Activated T-helper 2 cell treated with anti-CD3 and anti-CD28 coated beads, Interferon-gamma antibody, Interleukin-2, Interleukin-4, amounts not matched to agents 10 μg/mL and 5 μg/mL and 100 μg/mL, durations not matched to agents 14 hours and 24 hours and 36 hours (primary cell): Measurements from ENCODE around the gene TNS3. TPM values are rescaled to one million over a fixed set of nuclear protein-coding genes. Genes with fewer than 3 reads are reported as not detected.
A peak's percentile ranks its signal among the peaks of the same experiment; 100 is the strongest.

ENCODE experiments used
- DNase-seq: peaks from one replicate; pipeline ENCODE4 v3.0.0; 2021; ENCODE audit warnings: low spot score
- H3K27ac Mint-ChIP-seq: one replicate; pipeline ENCODE4 v1.8.0; 2021; ENCODE audit warnings: mixed read lengths
- H3K27me3 Mint-ChIP-seq: one replicate; pipeline ENCODE4 v1.8.0; 2021; ENCODE audit warnings: low read depth, mixed read lengths
- H3K36me3 Mint-ChIP-seq: one replicate; pipeline ENCODE4 v1.8.0; 2021; ENCODE audit warnings: low read depth, mixed read lengths
- H3K4me1 Mint-ChIP-seq: one replicate; pipeline ENCODE4 v1.8.0; 2021; ENCODE audit warnings: low read depth, mixed read lengths
- H3K4me3 Mint-ChIP-seq: one replicate; pipeline ENCODE4 v1.8.0; 2021; ENCODE audit warnings: low read depth, mild to moderate bottlenecking, moderate library complexity, mixed read lengths
- H3K9me3 Mint-ChIP-seq: one replicate; pipeline ENCODE4 v1.8.0; 2021; ENCODE audit warnings: mixed read lengths
- intact Hi-C: fragments of 100-400 bp; cut with micrococcal nuclease; formaldehyde crosslinking; loops from one replicate; pipeline ENCODE4 v1.15.1; 2023
- total RNA-seq: library from RNA; stranded (reverse); gene quantifications from 2 replicates; pipeline ENCODE4 v1.2.3, GENCODE V29; 2022

The TNS3 gene
- total RNA-seq, 1 donor from 2014 or later, result 5.3 TPM

DNA sequence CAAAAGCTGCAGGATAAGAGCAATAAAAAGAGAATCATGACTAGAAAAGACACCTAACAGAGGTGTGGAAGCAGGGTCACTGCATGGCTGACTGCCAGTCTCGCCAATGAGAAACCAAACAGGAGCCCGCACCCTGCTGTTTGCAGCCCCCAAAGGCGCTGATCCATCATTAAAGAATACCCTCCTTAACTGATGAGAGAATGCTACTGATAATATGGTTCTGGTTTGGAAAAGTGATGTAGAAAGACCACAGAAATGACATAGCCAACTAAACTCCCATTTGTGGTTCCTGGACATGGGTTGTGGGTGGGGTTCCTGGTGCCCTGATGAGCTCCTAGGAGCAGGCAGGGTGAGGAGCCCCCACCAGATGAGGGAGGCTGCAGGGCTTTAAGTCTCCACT is 207.4 kb downstream of the TNS3 start:
- H3K27me3 Mint-ChIP-seq, result peaks cover 4% of the 10 kb centered on the region
- no peaks in the 10 kb centered on the region for H3K4me1 Mint-ChIP-seq

DNA sequence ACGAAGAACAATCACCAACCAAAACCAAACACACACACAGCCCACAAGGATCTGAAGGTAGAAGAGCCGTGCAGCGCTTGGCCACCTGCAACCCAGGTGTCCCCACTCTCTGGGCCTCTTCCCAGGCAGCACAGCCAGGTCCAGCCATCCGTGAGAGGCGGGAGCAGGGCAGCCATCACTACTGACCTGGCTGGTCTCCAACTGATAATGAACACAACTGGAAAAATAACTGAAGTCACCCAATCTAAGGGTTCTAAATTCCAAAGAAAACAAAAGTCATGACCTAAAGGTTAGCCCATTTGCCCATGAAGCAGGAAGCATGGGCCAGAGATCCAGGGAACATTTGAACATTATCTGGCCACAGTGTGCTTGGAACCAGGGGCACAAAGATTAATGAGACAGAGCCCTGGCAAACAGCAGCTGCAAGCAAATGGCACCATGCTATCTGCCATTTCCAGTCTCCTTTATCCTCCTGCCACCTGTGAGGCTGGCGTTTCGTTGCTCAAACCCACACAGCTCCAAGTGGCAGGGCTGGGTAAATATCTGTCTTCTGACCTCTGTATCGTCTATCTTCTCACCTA is 207.9 kb downstream of the TNS3 start:
- H3K36me3 Mint-ChIP-seq, result no peaks in the 10 kb centered on the region
- no peaks in the 10 kb centered on the region for H3K9me3 Mint-ChIP-seq
- intact Hi-C loops, result no loop called here
- H3K27ac Mint-ChIP-seq, result no peak overlapping the region
- no peak for DNase-seq
- no peaks in the 10 kb centered on the region for H3K4me1 Mint-ChIP-seq
- H3K27me3 Mint-ChIP-seq, result peaks cover 4% of the 10 kb centered on the region
- H3K4me3 Mint-ChIP-seq, result no peak overlapping the region

More for the DNA sequence above, 207.4 kb downstream of the TNS3 start:
- no peak for DNase-seq
- H3K4me3 Mint-ChIP-seq, result no peak overlapping the region
- no peak overlapping the region for H3K27ac Mint-ChIP-seq
- intact Hi-C loops, result no loop called here
- H3K36me3 Mint-ChIP-seq, result no peaks in the 10 kb centered on the region
- no peaks in the 10 kb centered on the region for H3K9me3 Mint-ChIP-seq

DNA sequence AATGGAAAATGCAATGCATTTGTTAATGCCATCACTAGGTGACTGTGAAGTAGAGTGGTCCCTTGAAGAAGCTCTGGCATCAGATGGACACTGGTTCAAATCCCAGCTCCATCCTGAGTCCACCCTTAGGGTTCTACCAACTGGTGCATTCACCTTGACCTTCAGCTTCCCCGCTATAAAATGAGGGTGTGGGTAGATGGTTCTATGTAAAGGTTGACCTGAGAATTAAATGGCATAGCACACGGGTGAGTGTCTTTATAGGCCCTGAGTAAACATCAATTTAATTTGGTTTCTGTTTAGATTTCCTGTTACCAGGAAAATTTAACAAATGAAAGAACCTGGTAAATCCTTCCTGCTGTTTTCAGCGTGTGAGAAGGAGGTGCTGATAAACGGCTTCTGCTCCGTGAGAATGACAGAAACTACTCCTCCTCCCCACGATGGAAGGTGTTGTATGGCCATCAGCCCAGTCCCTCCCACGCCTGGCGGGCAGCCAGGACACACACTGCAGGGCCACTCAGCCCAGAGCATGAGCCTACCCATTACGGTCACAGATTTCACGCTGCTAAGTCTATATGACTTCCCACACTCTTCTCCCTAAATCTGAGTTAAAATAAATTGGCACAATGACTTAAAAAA is 210.1 kb downstream of the TNS3 start:
- Mint-ChIP-seq H3K27ac (no peak overlapping the region), H3K36me3 (no peaks in the 10 kb centered on the region), H3K4me3 (no peak overlapping the region), H3K27me3 (peaks cover 4% of the 10 kb centered on the region), H3K9me3 (no peaks in the 10 kb centered on the region), H3K4me1 (no peaks in the 10 kb centered on the region)
- DNase-seq, result no peak
- intact Hi-C loops, result no loop called here

DNA sequence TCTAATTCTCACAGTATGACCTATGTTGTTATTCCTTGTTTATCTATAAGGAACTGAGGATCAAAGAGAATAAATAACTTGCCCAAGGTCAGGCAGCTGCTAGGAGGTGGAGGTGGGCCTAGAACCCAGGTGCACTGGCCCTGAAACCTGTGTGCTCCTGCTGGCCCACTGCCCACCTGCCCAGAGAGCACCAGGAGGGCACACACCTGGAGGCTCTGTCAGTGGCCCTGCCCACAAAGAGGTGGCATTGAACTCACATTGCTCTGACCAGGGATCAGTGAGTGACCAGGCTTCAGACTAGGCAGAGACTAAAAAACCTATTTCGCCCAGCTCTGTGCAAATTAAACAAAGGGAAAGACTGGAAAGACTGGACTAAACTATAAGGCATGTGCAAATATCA is 210.6 kb downstream of the TNS3 start:
- Mint-ChIP-seq H3K9me3 (no peaks in the 10 kb centered on the region), H3K4me3 (no peak overlapping the region), H3K4me1 (no peaks in the 10 kb centered on the region), H3K27me3 (peaks cover 4% of the 10 kb centered on the region), H3K36me3 (no peaks in the 10 kb centered on the region), H3K27ac (no peak overlapping the region)
- intact Hi-C loops, result no loop called here
- no peak for DNase-seq

DNA sequence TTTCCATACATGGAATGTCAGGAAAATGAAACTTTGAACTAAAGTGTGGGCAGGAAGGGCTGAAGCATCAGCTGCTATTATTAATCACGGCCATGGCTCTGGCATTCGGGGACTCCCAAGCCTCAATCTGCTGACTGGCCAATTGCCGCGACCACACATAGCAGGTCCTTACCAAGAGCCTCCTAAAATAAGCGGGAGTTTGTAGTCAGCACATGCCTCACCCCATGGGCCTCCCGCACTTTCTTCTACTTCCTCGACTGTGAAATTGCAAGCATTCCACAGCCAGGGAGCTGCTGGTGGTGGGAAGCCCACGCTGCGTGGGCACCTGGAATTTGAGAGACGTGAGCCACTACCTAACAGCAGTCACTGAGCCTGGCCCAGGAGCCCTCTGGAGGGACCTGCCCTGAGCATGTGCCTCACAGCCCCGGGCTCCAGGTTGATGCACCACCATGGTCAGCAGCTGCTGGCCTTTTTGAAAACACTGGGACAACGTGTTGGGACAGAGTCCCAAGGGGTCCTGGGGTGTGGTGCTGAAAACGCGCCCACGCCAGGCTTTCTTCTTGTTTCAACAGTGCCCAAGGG is 211.4 kb downstream of the TNS3 start:
- no peak overlapping the region for H3K27ac Mint-ChIP-seq
- H3K9me3 Mint-ChIP-seq, result no peaks in the 10 kb centered on the region
- H3K4me3 Mint-ChIP-seq, result no peak overlapping the region
- no peaks in the 10 kb centered on the region for H3K36me3 Mint-ChIP-seq
- H3K4me1 Mint-ChIP-seq, result no peaks in the 10 kb centered on the region
- DNase-seq, result no peak
- intact Hi-C loops, result no loop called here
- peaks cover 4% of the 10 kb centered on the region for H3K27me3 Mint-ChIP-seq

DNA sequence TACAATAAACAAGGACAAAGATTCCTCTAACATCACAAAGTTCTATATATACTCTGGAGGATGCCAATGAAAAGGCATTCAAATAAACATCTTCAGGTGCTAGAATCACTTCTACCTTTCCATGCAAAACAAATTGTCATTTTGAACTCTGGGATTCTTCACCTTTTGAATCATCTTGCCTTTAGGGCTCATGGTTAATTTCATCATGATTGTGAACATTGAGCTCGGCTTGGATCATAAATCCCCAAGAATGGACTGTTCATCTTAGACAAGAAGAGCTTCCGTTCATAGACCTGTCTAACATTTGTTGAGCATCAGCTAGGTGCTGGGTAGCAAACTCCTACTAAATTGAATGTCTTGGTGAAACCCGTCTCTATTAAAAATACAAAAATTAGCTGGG is 212.2 kb downstream of the TNS3 start:
- no peaks in the 10 kb centered on the region for H3K9me3 Mint-ChIP-seq
- no peak overlapping the region for H3K27ac Mint-ChIP-seq
- no peak for DNase-seq
- no peak overlapping the region for H3K4me3 Mint-ChIP-seq
- intact Hi-C loops, result no loop called here
- no peaks in the 10 kb centered on the region for H3K36me3 Mint-ChIP-seq
- peaks cover 4% of the 10 kb centered on the region for H3K27me3 Mint-ChIP-seq
- no peaks in the 10 kb centered on the region for H3K4me1 Mint-ChIP-seq

DNA sequence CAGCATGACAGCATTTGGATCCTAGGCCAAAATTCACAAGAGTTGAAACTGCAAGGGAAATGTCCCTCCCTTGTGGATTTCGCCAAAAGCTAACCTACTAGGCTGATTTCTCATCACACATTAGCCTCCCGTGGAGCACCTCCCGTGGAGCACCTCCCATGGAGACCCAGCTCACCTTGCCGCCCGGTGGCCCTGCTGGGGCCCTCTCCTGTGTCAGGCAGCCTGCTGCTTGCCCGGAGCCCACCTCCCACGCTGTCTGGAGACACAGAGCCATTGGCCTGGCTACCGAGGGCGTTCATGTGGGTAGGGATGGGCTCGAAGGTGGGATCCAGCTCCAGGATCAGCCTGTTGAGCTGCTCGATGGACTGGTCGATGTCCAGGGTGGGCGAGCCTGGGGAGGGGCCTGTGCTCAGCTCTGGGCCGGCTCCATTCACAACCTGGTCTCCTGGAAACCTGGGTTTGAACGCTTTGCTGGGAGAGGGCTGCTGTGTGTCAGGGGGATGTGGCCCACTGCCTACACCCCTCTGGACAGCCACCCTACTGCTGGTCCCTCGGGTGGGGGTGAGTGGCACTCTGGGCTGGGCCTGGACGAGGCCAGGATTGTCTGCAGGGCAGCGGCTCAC is 213.6 kb downstream of the TNS3 start:
- no peak overlapping the region for H3K27ac Mint-ChIP-seq
- H3K27me3 Mint-ChIP-seq, result no peaks in the 10 kb centered on the region
- intact Hi-C loops, result no loop called here
- no peak for DNase-seq
- H3K4me1 Mint-ChIP-seq, result no peaks in the 10 kb centered on the region
- no peak overlapping the region for H3K4me3 Mint-ChIP-seq
- H3K9me3 Mint-ChIP-seq, result no peaks in the 10 kb centered on the region
- H3K36me3 Mint-ChIP-seq, result no peaks in the 10 kb centered on the region

DNA sequence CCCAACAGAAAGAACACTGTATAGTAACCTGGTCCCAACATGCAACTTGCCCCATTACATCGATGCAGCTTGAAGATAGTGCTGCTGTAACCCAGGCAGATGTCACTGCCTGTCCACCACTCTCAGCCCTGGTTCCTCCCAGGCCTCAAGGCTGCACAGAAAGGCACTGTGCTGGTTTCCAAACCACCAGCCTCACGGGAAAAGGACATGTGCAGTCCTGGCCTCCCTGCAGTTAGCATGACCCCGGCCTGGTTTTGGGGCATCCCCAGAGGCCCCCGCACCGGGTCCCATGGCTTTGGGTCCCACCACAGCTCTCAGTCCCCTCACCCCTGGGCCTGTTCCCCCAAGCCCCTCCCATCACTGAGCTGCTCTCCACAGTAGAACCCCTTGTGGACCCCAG is 214.5 kb downstream of the TNS3 start:
- Mint-ChIP-seq H3K4me1 (no peaks in the 10 kb centered on the region), H3K9me3 (no peaks in the 10 kb centered on the region), H3K27me3 (no peaks in the 10 kb centered on the region), H3K36me3 (no peaks in the 10 kb centered on the region), H3K4me3 (no peak overlapping the region), H3K27ac (no peak overlapping the region)
- intact Hi-C loops, result no loop called here
- no peak for DNase-seq

DNA sequence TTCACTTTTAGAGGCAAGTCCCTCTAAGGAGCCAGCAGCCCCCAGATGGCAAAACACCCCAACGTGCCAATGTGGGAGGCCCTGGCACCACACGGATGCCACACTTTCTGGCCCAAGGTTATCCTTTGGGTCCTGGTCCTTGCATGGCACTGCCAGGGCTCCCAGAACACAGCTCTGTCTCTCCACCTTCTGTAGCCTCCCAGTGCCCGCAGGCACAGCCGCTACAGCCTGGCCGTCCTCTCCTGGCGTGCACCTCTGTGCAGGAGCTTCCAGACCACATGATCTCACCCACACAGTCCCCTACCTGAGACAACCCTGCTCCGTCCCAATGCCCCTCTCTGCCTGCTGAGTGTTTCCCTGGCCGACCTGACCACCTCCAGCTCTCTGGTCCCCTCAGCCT is 215.0 kb downstream of the TNS3 start:
- Mint-ChIP-seq H3K27ac (no peak overlapping the region), H3K4me1 (no peaks in the 10 kb centered on the region), H3K36me3 (no peaks in the 10 kb centered on the region), H3K27me3 (no peaks in the 10 kb centered on the region), H3K9me3 (no peaks in the 10 kb centered on the region), H3K4me3 (no peak overlapping the region)
- intact Hi-C loops, result no loop called here
- no peak for DNase-seq

DNA sequence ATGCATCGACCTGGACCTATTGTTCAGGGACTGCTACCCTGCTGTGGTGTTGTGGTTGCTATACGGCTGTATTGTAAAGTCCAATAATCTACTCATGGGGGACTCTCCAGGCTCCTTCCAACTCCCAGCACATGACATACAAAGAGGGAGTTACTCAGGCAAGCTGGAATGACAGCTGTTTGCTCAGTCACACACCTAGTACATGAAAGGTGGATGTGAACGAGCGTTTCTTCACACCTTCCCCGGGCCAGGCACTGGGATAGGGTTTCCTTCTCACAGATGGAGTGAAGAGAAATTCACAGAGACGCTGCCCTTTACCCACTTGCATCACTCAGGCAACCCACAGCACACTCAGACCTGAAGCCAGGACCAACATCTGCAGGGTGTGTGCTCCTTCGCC is 215.7 kb downstream of the TNS3 start:
- Mint-ChIP-seq H3K4me3 (no peak overlapping the region), H3K27me3 (no peaks in the 10 kb centered on the region), H3K9me3 (no peaks in the 10 kb centered on the region), H3K36me3 (no peaks in the 10 kb centered on the region), H3K27ac (no peak overlapping the region), H3K4me1 (peaks cover 5% of the 10 kb centered on the region)
- intact Hi-C loops, result no loop called here
- DNase-seq, result no peak

DNA sequence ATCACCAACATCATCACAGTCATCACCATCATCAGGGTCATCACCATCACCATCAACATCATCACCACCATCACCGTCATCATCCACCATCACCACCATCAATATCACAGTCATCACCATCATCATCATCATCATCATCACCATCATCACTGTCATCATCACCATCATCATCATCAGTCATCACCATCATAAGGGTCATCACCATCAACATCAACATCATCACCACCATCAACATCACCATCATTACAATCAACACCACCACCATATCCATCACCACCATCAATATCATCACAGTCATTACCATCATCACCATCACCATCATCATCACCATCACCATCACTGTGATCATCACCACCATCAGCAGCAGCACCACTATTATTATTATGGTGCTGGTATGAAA is 218.9 kb downstream of the TNS3 start:
- Mint-ChIP-seq H3K36me3 (no peaks in the 10 kb centered on the region), H3K27me3 (no peaks in the 10 kb centered on the region), H3K27ac (no peak overlapping the region), H3K9me3 (no peaks in the 10 kb centered on the region), H3K4me1 (peaks cover 5% of the 10 kb centered on the region), H3K4me3 (no peak overlapping the region)
- intact Hi-C loops, result loop anchor here (1.0 to 5.0 kb wide), 4 partner anchors 36 to 120 kb away; no protein-coding TSS in a partner anchor
- DNase-seq, result no peak

DNA sequence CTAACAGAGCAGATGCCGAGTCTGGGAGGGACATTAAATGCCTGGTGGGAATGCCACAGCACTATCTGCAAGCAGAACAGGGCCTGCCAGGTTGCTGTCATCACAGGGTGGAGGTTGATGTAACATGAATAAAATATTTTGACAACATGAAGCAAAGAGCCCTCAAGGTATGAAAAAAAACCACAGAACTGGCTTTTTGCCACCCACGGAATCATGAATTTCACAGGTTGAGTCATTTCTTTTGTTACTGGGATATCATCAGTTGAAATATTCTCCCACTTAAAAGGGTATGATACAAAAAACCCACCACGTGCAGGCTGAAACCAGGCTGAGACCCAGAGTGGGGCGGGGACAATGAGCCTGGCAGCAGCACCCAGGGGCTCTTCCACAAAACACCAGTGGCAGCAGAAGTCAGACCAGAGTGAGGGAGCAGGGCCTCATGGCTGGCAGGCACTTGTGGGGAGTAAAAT is 220.1 kb downstream of the TNS3 start:
- peak; percentile 15 for DNase-seq
- Mint-ChIP-seq H3K36me3 (no peaks in the 10 kb centered on the region), H3K9me3 (no peaks in the 10 kb centered on the region), H3K4me1 (peaks cover 5% of the 10 kb centered on the region), H3K27ac (peak overlapping the region; percentile 44), H3K4me3 (no peak overlapping the region), H3K27me3 (no peaks in the 10 kb centered on the region)
- intact Hi-C loops, result loop anchor here (1.0 to 5.0 kb wide), 4 partner anchors 34 to 121 kb away; no protein-coding TSS in a partner anchor

DNA sequence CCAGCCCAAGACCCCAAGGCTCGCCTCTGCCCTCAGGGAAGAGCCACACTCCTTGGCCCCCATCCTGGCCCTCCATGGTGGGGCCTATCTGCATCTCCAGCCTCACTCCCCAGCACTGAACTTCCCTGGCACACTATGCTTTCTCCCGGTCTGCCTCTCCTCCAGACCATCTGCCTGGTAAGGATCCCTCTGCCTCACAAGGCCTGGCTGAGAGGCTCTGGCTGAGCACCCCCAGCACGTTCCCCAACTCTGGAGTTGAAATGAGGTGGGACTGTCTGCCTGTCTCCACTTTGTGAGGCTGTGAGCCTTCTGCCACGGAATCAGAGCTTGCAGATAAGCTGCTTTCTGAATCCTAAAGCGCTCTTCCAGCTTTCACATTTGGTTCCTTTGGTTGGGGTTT is 220.7 kb downstream of the TNS3 start:
- Mint-ChIP-seq H3K27me3 (no peaks in the 10 kb centered on the region), H3K4me1 (peaks cover 5% of the 10 kb centered on the region), H3K9me3 (no peaks in the 10 kb centered on the region), H3K4me3 (no peak overlapping the region), H3K36me3 (no peaks in the 10 kb centered on the region), H3K27ac (no peak overlapping the region)
- intact Hi-C loops, result loop anchor here (5.0 kb wide), 2 partner anchors 34 to 94 kb away; no protein-coding TSS in a partner anchor
- no peak for DNase-seq
